ENCODE measurements around the gene LRP1B. TPM values are rescaled to one million over a fixed set of nuclear protein-coding genes. Genes with fewer than 3 reads are reported as not detected.

LRP1B gene
- total and polyA plus RNA-seq, 2 of the 8 experiments (the other 6 are each of a cell fraction or from before 2014, with no cell fraction given) = 0.03 TPM; not detected in 1

- no peaks in the 10 kb centered on the region for H4K20me1 ChIP-seq (replicated peaks in 1 of 2; ENCODE audit: control insufficient read depth in 1 of 2, insufficient read depth in 2 of 2, low read length in 2 of 2)
- no peak overlapping the region for H4K8ac ChIP-seq (ENCODE audit: extremely low read depth, insufficient read depth, low read length)
- no peak overlapping the region for H2BK15ac ChIP-seq (ENCODE audit: low read length)
- no peak overlapping the region for H3K14ac ChIP-seq (ENCODE audit: insufficient read length)
- H3K36me3 ChIP-seq (ENCODE audit: control insufficient read depth in 2 of 4, insufficient read depth in 4 of 4, low read length in 3 of 4) = no peaks in the 10 kb centered on the region
- ChIA-PET POLR2A (ENCODE audit: partially characterized antibody) (no interaction called here), CTCF (ENCODE audit: partially characterized antibody) (interaction anchor here (0.6 kb wide), 1 partner anchor 459 kb away, joined by 4 read pairs; no protein-coding TSS in a partner anchor)
- H3K4ac ChIP-seq (replicated peaks; ENCODE audit: insufficient read length, low read depth, low read length) = no peak overlapping the region
- no peak overlapping the region for H2BK120ac ChIP-seq (replicated peaks; ENCODE audit: low read depth, low read length)
- no peak overlapping the region for H3K9ac ChIP-seq (replicated peaks in 1 of 4; ENCODE audit: extremely low read depth in 1 of 4, low read depth in 3 of 4, low read length in 3 of 4)
- H3K23me2 ChIP-seq (ENCODE audit: low read depth, low read length) = no peaks in the 10 kb centered on the region
- H2BK12ac ChIP-seq (ENCODE audit: low read depth, low read length) = no peak overlapping the region
- TF ChIP-seq, protein P1, sequence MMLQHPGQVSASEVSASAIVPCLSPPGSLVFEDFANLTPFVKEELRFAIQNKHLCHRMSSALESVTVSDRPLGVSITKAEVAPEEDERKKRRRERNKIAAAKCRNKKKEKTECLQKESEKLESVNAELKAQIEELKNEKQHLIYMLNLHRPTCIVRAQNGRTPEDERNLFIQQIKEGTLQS (IDR thresholded peaks at IDR 0.05; ENCODE audit: insufficient read depth, low read depth, low read length) = no peak
- TF ChIP-seq EP300 (IDR thresholded peaks at IDR 0.05; ENCODE audit: borderline replicate concordance in 1 of 2, low read depth in 2 of 2, low read length in 2 of 2) = no peak
- TF ChIP-seq, protein P2, sequence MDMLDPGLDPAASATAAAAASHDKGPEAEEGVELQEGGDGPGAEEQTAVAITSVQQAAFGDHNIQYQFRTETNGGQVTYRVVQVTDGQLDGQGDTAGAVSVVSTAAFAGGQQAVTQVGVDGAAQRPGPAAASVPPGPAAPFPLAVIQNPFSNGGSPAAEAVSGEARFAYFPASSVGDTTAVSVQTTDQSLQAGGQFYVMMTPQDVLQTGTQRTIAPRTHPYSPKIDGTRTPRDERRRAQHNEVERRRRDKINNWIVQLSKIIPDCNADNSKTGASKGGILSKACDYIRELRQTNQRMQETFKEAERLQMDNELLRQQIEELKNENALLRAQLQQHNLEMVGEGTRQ (IDR thresholded peaks at IDR 0.05; ENCODE audit: low read length) = no peak
- no peak for TF ChIP-seq BRCA1 (IDR thresholded peaks at IDR 0.05; ENCODE audit: low read depth, low read length)
- no peak for TF ChIP-seq ZNF274 (IDR thresholded peaks at IDR 0.05; ENCODE audit: borderline replicate concordance, extremely low read depth, low read length)
- TF ChIP-seq SUZ12 (IDR thresholded peaks at IDR 0.05; ENCODE audit: low read length) = no peak
- no peak for TF ChIP-seq POLR2A (IDR thresholded peaks at IDR 0.05; ENCODE audit: control extremely low read depth in 1 of 2, low read depth in 2 of 2, low read length in 2 of 2)
- no peak for TF ChIP-seq CBX5 (IDR thresholded peaks at IDR 0.05; ENCODE audit: low read depth, low read length)
- TF ChIP-seq CHD1 (IDR thresholded peaks at IDR 0.05; ENCODE audit: low read depth, low read length) = no peak
- no peak for TF ChIP-seq CBX8 (IDR thresholded peaks at IDR 0.05; ENCODE audit: borderline replicate concordance, low read depth, low read length)
- TF ChIP-seq ASH2L (IDR thresholded peaks at IDR 0.05; ENCODE audit: low read length) = no peak
- H4K5ac ChIP-seq (ENCODE audit: insufficient read length, low read depth, low read length) = no peak overlapping the region
- H3K9me3 ChIP-seq (ENCODE audit: insufficient read depth in 2 of 2, low read depth in 1 of 2, low read length in 1 of 2) = no peaks in the 10 kb centered on the region
- H3K27me3 ChIP-seq (replicated peaks in 1 of 4; ENCODE audit: control insufficient read depth in 3 of 4, extremely low read depth in 1 of 4, insufficient read depth in 3 of 4, low read length in 3 of 4) = no peaks in the 10 kb centered on the region
- no peak overlapping the region for H3K18ac ChIP-seq (ENCODE audit: extremely low read depth, low read length)
- H3K4me3 ChIP-seq (ENCODE audit: extremely low read depth in 1 of 4, insufficient read depth in 2 of 4, low read depth in 3 of 4, low read length in 4 of 4) = no peak overlapping the region
- H2BK20ac ChIP-seq (ENCODE audit: low read length) = no peak overlapping the region
- no peaks in the 10 kb centered on the region for H3K79me1 ChIP-seq (ENCODE audit: low read depth, low read length)
- H3K23ac ChIP-seq (ENCODE audit: insufficient read length) = no peak overlapping the region
- H2AK5ac ChIP-seq (ENCODE audit: low read depth, low read length) = no peak overlapping the region
- no peak overlapping the region for H2BK5ac ChIP-seq (ENCODE audit: low read depth, low read length)
- H3K56ac ChIP-seq (replicated peaks; ENCODE audit: insufficient read length, low read depth, low read length) = no peak overlapping the region
- no peak overlapping the region for H3K27ac ChIP-seq (ENCODE audit: low read depth, low read length)
- peaks cover 0 to 3% (median 0%) of the 10 kb centered on the region in 4 experiments; a peak in 1 of 7 replicates for H3K4me1 ChIP-seq (replicated peaks in 1 of 4; ENCODE audit: control insufficient read depth in 3 of 4, insufficient read depth in 4 of 4, low read length in 3 of 4)
- FAIRE-seq (no peak), DNase-seq (ENCODE audit: low read depth in 1 of 2, low spot score in 2 of 2) (no peak)
- no peak overlapping the region for H3K4me2 ChIP-seq (ENCODE audit: insufficient read depth in 1 of 2, low read depth in 2 of 2, low read length in 2 of 2)
- no peaks in the 10 kb centered on the region for H3K79me2 ChIP-seq (ENCODE audit: control insufficient read depth in 1 of 2, insufficient read depth in 2 of 2, low read length in 2 of 2)
- H2AFZ ChIP-seq (ENCODE audit: low read length) = no peak overlapping the region
- H4K91ac ChIP-seq (replicated peaks; ENCODE audit: insufficient read length, low read length) = no peak overlapping the region
Observed at GRCh38 chr2:141105763-141106162, 1025.1 kb downstream of the LRP1B start.

All from H1 (cell line).